CD4-positive, alpha-beta T cell (primary cell): ENCODE data around the gene STX1B. TPM values are rescaled to one million over a fixed set of nuclear protein-coding genes. Genes with fewer than 3 reads are reported as not detected.

Experiments used
- ATAC-seq: fragments of 200-7000 bp; cut with Tn5 transposase; one replicate; pipeline ENCODE4 v1.10.0; 2022; ENCODE audit warnings: mild to moderate bottlenecking; ENCODE audit not compliant: poor library complexity
- CTCF ChIA-PET: fragments of 350-600 bp; sonication (Branson Sonifier 250); formaldehyde crosslinking; loops from one replicate; lab custom pipeline; 2021; ENCODE audit warnings: antibody characterized with exemption, inconsistent platforms; lab: Charles Lee
- POLR2A ChIA-PET: fragments of 350-600 bp; sonication (Branson Sonifier 250); formaldehyde crosslinking; loops from one replicate; lab custom pipeline; 2021; ENCODE audit warnings: antibody characterized with exemption, inconsistent platforms; lab: Charles Lee
- DNase-seq, 14 experiments: peaks; one replicate each; pipeline ENCODE4 v3.0.0-alpha.2; 2013 to 2020; ENCODE audit warnings: mixed read lengths in 2 of 14
- H3K27ac ChIP-seq, 2 donors: one replicate each; pipeline versions ENCODE4 v1.5.1 to v1.7.0; 2013; ENCODE audit warnings: low read length in 2 of 2, low read depth in 1 of 2, mild to moderate bottlenecking in 1 of 2
- H3K27me3 ChIP-seq, 2 experiments: 1 replicate in 1 of 2; 2 replicates in 1 of 2; pipeline versions ENCODE4 v1.6.1 to v1.7.0; 2013; ENCODE audit warnings: low read length in 2 of 2, control low read depth in 1 of 2, mild to moderate bottlenecking in 1 of 2, moderate library complexity in 1 of 2; ENCODE audit not compliant: insufficient read depth in 2 of 2, control insufficient read depth in 1 of 2
- H3K36me3 ChIP-seq: one replicate; pipeline ENCODE4 v1.6.1; 2013; ENCODE audit warnings: low read length, control low read depth; ENCODE audit not compliant: insufficient read depth
- H3K4me1 ChIP-seq: one replicate; pipeline ENCODE4 v1.6.1; 2013; ENCODE audit warnings: low read length, control low read depth; ENCODE audit not compliant: insufficient read depth
- H3K4me3 ChIP-seq: one replicate; pipeline ENCODE4 v1.5.1; 2013; ENCODE audit warnings: mild to moderate bottlenecking, low read length, moderate library complexity
- H3K9me3 ChIP-seq, 2 experiments: 1 replicate in 1 of 2; 2 replicates in 1 of 2; pipeline versions ENCODE4 v1.6.1 to v1.7.0; 2013; ENCODE audit warnings: low read length in 2 of 2, mild to moderate bottlenecking in 2 of 2, control low read depth in 1 of 2, moderate library complexity in 1 of 2; ENCODE audit not compliant: control insufficient read depth in 1 of 2, insufficient read depth in 1 of 2
- H3K27ac Mint-ChIP-seq: one replicate; pipeline ENCODE4 v1.8.0; 2020; ENCODE audit warnings: mixed read lengths
- H3K27me3 Mint-ChIP-seq: one replicate; pipeline ENCODE4 v1.8.0; 2021; ENCODE audit warnings: mixed read lengths
- H3K36me3 Mint-ChIP-seq: one replicate; pipeline ENCODE4 v1.8.0; 2021; ENCODE audit warnings: low read depth, mixed read lengths
- H3K4me1 Mint-ChIP-seq: one replicate; pipeline ENCODE4 v1.8.0; 2021; ENCODE audit warnings: low read depth, mixed read lengths
- H3K4me3 Mint-ChIP-seq: one replicate; pipeline ENCODE4 v1.8.0; 2020; ENCODE audit warnings: mild to moderate bottlenecking, mixed read lengths
- H3K9me3 Mint-ChIP-seq: one replicate; pipeline ENCODE4 v1.8.0; 2020; ENCODE audit warnings: mixed read lengths
- intact Hi-C, 2 experiments: fragments of 100-400 bp; cut with DNase I in 1 of 2; cut with micrococcal nuclease in 1 of 2; formaldehyde crosslinking; loops; one replicate each; pipeline versions ENCODE4 v1.15.1 to v1.9.0; 2023 to 2025; cut with DNase I, micrococcal nuclease
- total RNA-seq, 174 experiments: library from RNA in 2 of 174; stranded (reverse) in 2 of 174; gene quantifications; one replicate each; pipeline ENCODE4 v1.2.3 and lab custom pipeline; 2021 to 2026
- TF ChIP-seq, protein P1 (sequence below): fragments of 200-600 bp; IDR thresholded peaks from one replicate; pipeline ENCODE4 v1.8.0; 2022; ENCODE audit warnings: antibody characterized with exemption, mild to moderate bottlenecking

The STX1B gene
- total RNA-seq, 2 experiments from 2014 or later, result 2.9 to 3.1 TPM

DNA sequence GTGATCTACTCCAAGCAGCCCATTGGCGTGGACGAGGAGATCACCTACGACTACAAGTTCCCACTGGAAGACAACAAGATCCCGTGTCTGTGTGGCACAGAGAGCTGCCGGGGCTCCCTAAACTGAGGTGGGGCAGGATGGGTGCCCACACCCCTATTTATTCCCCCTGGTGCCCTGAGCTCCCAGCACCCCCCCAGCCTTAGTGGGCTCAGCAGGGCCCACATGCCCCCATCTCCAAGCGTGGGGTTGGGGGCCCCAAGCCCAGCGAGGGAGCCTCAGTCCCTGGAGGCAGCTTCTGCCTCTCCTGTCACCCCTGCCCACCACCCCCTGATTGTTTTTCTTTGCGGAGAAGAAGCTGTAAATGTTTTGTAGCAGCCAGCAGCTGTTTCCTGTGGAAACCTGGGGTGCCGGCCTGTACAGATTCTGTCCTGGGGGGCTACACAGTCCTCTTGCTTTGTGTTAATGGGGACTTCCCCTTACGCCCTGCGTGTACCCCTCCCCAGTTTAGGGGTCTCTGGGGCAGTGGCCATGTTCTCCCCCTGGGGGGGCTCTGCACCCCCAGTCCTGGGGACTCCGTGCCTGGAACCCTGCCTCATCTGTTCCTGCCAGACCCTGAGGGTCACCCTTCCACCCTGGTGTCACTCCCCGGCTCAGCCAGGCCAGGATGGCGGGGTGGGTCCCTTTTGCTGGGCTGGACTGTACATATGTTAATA is 26.4 kb downstream of the STX1B start:
- H3K9me3 Mint-ChIP-seq, result no peaks in the 10 kb centered on the region
- Histone ChIP-seq H3K27ac (no peak overlapping the region), H3K27me3 (no peaks in the 10 kb centered on the region), H3K4me3 (no peak overlapping the region), H3K36me3 (peaks cover 45% of the 10 kb centered on the region), H3K4me1 (peaks cover 13% of the 10 kb centered on the region), H3K9me3 (no peaks in the 10 kb centered on the region)
- H3K4me1 Mint-ChIP-seq, result no peaks in the 10 kb centered on the region
- DNase-seq (no peak), ATAC-seq (no peak)
- intact Hi-C loops, result loop anchor here in 1 of 2 experiments (2.0 to 10.0 kb wide), 4 partner anchors 49 to 711 kb away; partner anchors contain the start of gene STX4
- CTCF ChIA-PET, result interaction anchor here (0.6 to 3.9 kb wide), 10 partner anchors 11 to 885 kb away, joined by 3 to 26 read pairs (median 4); partner anchors contain the start of genes STX4, ZNF646, ZNF668 and ZNF843
- H3K27me3 Mint-ChIP-seq, result no peaks in the 10 kb centered on the region
- TF ChIP-seq, protein P1, sequence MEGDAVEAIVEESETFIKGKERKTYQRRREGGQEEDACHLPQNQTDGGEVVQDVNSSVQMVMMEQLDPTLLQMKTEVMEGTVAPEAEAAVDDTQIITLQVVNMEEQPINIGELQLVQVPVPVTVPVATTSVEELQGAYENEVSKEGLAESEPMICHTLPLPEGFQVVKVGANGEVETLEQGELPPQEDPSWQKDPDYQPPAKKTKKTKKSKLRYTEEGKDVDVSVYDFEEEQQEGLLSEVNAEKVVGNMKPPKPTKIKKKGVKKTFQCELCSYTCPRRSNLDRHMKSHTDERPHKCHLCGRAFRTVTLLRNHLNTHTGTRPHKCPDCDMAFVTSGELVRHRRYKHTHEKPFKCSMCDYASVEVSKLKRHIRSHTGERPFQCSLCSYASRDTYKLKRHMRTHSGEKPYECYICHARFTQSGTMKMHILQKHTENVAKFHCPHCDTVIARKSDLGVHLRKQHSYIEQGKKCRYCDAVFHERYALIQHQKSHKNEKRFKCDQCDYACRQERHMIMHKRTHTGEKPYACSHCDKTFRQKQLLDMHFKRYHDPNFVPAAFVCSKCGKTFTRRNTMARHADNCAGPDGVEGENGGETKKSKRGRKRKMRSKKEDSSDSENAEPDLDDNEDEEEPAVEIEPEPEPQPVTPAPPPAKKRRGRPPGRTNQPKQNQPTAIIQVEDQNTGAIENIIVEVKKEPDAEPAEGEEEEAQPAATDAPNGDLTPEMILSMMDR, result no peak
- no peak overlapping the region for H3K4me3 Mint-ChIP-seq
- no peak overlapping the region for H3K27ac Mint-ChIP-seq
- POLR2A ChIA-PET, result interaction anchor here (0.8 to 2.2 kb wide), 6 partner anchors 13 to 158 kb away, joined by 3 to 8 read pairs (median 4); partner anchors contain the start of genes KAT8, VKORC1, ZNF646 and ZNF668
- H3K36me3 Mint-ChIP-seq, result peaks cover 35% of the 10 kb centered on the region

DNA sequence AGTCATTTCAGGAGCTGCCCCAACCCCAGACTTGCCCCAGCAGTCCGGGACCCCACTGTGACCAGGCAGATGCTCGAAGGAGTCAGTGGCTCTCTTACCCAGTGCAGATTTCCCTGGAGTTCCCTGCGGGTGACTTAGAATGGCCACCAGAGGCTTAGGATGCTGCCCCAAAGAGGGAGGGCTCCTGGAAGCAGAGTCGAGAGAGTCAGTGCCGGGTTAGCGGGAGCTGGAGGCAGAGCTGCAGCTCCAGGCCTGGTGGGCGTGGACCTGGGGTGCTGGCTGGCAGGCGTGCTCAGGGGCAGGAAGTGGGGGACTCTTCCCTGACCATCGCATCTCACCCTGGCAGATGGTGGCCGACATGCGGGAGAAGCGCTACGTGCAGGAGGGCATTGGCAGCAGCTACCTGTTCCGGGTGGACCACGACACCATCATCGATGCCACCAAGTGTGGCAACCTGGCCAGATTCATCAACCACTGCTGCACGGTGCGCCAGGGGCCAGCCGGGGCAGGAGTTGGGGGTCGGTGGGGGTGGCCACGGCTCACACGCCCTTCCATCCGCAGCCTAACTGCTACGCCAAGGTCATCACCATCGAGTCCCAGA is 27.0 kb downstream of the STX1B start:
- no peak overlapping the region for H3K4me3 ChIP-seq
- intact Hi-C loops, result loop anchor here in 1 of 2 experiments (10.0 kb wide), 3 partner anchors 311 to 711 kb away; no protein-coding TSS in a partner anchor
- DNase-seq (no peak), ATAC-seq (no peak)
- TF ChIP-seq, protein P1, result no peak
- H3K27ac ChIP-seq, result no peak overlapping the region
- no peaks in the 10 kb centered on the region for H3K9me3 ChIP-seq
- CTCF ChIA-PET, result interaction anchor here (3.9 kb wide), 1 partner anchor 159 kb away, joined by 26 read pairs; no protein-coding TSS in a partner anchor
- Mint-ChIP-seq H3K4me3 (no peak overlapping the region), H3K9me3 (no peaks in the 10 kb centered on the region), H3K4me1 (no peaks in the 10 kb centered on the region), H3K36me3 (peaks cover 41% of the 10 kb centered on the region), H3K27me3 (no peaks in the 10 kb centered on the region), H3K27ac (no peak overlapping the region)
- H3K36me3 ChIP-seq, result peaks cover 47% of the 10 kb centered on the region
- peaks cover 13% of the 10 kb centered on the region for H3K4me1 ChIP-seq
- no peaks in the 10 kb centered on the region for H3K27me3 ChIP-seq
- POLR2A ChIA-PET, result interaction anchor here (0.8 to 1.1 kb wide), 2 partner anchors 91 to 159 kb away, joined by 3 to 5 read pairs; partner anchors contain the start of genes ZNF646 and ZNF668

GRCh38 chr16:30982548-30983288 is 27.7 kb downstream of the STX1B start:
- intact Hi-C loops, result loop anchor here in 1 of 2 experiments (10.0 kb wide), 3 partner anchors 312 to 712 kb away; no protein-coding TSS in a partner anchor
- H3K4me1 ChIP-seq, result peaks cover 13% of the 10 kb centered on the region
- H3K27ac Mint-ChIP-seq, result no peak overlapping the region
- DNase-seq (no peak), ATAC-seq (no peak)
- H3K4me1 Mint-ChIP-seq, result no peaks in the 10 kb centered on the region
- H3K9me3 ChIP-seq, result no peaks in the 10 kb centered on the region
- no peaks in the 10 kb centered on the region for H3K27me3 Mint-ChIP-seq
- TF ChIP-seq, protein P1, result no peak
- ChIA-PET POLR2A (interaction anchor here (1.1 kb wide), 1 partner anchor 92 kb away, joined by 3 read pairs; the partner anchor contains the start of genes ZNF646 and ZNF668), CTCF (interaction anchor here (0.7 to 3.9 kb wide), 2 partner anchors 77 to 160 kb away, joined by 4 to 26 read pairs; no protein-coding TSS in a partner anchor)
- H3K36me3 ChIP-seq, result peaks cover 50% of the 10 kb centered on the region
- no peak overlapping the region for H3K4me3 Mint-ChIP-seq
- no peaks in the 10 kb centered on the region for H3K27me3 ChIP-seq
- no peak overlapping the region for H3K4me3 ChIP-seq
- H3K36me3 Mint-ChIP-seq, result peaks cover 43% of the 10 kb centered on the region
- no peaks in the 10 kb centered on the region for H3K9me3 Mint-ChIP-seq
- H3K27ac ChIP-seq, result no peak overlapping the region
